HL-60 (cell line): ENCODE measurements around the gene PACSIN3. TPM values are rescaled to one million over a fixed set of nuclear protein-coding genes. Genes with fewer than 3 reads are reported as not detected.

ENCODE experiments used
- DNase-seq, 2 experiments: peaks; one replicate each; pipeline ENCODE4 v3.0.0-alpha.2; 2010 to 2020; ENCODE audit warnings: low read depth in 1 of 2, low spot score in 1 of 2
- H3K27ac ChIP-seq: fragments of 250-450 bp; sonication (Bioruptor Pico); replicated peaks from 2 replicates; pipeline ENCODE4 v1.5.1; 2020; ENCODE audit warnings: mild to moderate bottlenecking, moderate library complexity
- H3K27me3 ChIP-seq: fragments of 250-450 bp; sonication (Bioruptor Pico); 2 replicates; pipeline ENCODE4 v1.5.1; 2021; ENCODE audit warnings: mild to moderate bottlenecking, moderate library complexity; ENCODE audit not compliant: insufficient read depth, poor library complexity, severe bottlenecking
- H3K4me3 ChIP-seq: replicated peaks from 2 replicates; pipeline ENCODE4 v1.5.1; 2011; ENCODE audit warnings: mild to moderate bottlenecking, control low read depth, low read length; ENCODE audit not compliant: insufficient read depth
- GABPA ChIP-seq: IDR thresholded peaks from 2 replicates; pipeline ENCODE4 v1.6.1; 2012; ENCODE audit warnings: low read depth
- POLR2AphosphoS5 ChIP-seq: IDR thresholded peaks from 2 replicates; pipeline ENCODE4 v1.6.1; 2012; ENCODE audit warnings: low read depth
- SPI1 ChIP-seq: IDR thresholded peaks from 2 replicates; pipeline ENCODE4 v1.6.1; 2012; ENCODE audit warnings: low read depth, mild to moderate bottlenecking, borderline replicate concordance
- microRNA-seq: library from miRNA; unstranded; fragments of <30 nt; microRNA quantifications from one replicate; pipeline ENCODE4, GENCODE V29; 2018
- TF ChIP-seq, protein P1 (sequence below): IDR thresholded peaks from one replicate; pipeline ENCODE4 v1.5.1; 2011; ENCODE audit warnings: low read length, control low read depth, inconsistent platforms; ENCODE audit not compliant: insufficient read depth
- TF ChIP-seq, protein P2 (sequence below): IDR thresholded peaks from 2 replicates; pipeline ENCODE4 v1.6.1; 2012; ENCODE audit warnings: low read depth; ENCODE audit not compliant: insufficient replicate concordance

Gene PACSIN3

DNA sequence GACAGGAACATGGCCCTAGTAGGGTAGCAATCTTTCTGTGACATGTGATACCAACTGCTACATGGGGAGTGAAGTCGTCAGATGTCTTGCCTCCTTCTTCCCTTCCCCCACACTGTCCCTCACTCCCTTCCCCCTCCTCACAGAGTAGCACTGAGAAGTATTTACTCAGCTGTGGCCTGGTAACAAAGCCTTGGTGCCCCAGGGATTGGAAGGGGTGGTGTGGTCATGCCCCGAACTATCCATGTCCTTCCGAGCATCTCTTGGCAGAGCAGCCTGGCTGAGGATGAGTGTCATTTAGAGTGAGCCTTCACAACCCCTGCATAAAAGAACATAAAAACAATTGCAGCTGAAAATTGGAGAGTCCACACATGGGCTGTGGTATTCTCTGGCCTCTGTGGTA lies 55.7 kb downstream of the PACSIN3 start:
- no peaks in the 10 kb centered on the region for H3K27me3 ChIP-seq
- no peak overlapping the region for H3K27ac ChIP-seq
- H3K4me3 ChIP-seq, result no peak overlapping the region
- DNase-seq, result no peak
- TF ChIP-seq, protein P1, sequence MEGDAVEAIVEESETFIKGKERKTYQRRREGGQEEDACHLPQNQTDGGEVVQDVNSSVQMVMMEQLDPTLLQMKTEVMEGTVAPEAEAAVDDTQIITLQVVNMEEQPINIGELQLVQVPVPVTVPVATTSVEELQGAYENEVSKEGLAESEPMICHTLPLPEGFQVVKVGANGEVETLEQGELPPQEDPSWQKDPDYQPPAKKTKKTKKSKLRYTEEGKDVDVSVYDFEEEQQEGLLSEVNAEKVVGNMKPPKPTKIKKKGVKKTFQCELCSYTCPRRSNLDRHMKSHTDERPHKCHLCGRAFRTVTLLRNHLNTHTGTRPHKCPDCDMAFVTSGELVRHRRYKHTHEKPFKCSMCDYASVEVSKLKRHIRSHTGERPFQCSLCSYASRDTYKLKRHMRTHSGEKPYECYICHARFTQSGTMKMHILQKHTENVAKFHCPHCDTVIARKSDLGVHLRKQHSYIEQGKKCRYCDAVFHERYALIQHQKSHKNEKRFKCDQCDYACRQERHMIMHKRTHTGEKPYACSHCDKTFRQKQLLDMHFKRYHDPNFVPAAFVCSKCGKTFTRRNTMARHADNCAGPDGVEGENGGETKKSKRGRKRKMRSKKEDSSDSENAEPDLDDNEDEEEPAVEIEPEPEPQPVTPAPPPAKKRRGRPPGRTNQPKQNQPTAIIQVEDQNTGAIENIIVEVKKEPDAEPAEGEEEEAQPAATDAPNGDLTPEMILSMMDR, result no peak
- TF ChIP-seq, protein P2, sequence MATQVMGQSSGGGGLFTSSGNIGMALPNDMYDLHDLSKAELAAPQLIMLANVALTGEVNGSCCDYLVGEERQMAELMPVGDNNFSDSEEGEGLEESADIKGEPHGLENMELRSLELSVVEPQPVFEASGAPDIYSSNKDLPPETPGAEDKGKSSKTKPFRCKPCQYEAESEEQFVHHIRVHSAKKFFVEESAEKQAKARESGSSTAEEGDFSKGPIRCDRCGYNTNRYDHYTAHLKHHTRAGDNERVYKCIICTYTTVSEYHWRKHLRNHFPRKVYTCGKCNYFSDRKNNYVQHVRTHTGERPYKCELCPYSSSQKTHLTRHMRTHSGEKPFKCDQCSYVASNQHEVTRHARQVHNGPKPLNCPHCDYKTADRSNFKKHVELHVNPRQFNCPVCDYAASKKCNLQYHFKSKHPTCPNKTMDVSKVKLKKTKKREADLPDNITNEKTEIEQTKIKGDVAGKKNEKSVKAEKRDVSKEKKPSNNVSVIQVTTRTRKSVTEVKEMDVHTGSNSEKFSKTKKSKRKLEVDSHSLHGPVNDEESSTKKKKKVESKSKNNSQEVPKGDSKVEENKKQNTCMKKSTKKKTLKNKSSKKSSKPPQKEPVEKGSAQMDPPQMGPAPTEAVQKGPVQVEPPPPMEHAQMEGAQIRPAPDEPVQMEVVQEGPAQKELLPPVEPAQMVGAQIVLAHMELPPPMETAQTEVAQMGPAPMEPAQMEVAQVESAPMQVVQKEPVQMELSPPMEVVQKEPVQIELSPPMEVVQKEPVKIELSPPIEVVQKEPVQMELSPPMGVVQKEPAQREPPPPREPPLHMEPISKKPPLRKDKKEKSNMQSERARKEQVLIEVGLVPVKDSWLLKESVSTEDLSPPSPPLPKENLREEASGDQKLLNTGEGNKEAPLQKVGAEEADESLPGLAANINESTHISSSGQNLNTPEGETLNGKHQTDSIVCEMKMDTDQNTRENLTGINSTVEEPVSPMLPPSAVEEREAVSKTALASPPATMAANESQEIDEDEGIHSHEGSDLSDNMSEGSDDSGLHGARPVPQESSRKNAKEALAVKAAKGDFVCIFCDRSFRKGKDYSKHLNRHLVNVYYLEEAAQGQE, result no peak
- TF ChIP-seq POLR2AphosphoS5 (no peak), GABPA (no peak), SPI1 (no peak)

Small RNA genes within 50 kb of the gene (microRNA-seq; reads per million reads assigned to microRNA genes)
- gene MIR6745, result not detected
